Measurements from ENCODE around the gene CLEC2L.

DNA sequence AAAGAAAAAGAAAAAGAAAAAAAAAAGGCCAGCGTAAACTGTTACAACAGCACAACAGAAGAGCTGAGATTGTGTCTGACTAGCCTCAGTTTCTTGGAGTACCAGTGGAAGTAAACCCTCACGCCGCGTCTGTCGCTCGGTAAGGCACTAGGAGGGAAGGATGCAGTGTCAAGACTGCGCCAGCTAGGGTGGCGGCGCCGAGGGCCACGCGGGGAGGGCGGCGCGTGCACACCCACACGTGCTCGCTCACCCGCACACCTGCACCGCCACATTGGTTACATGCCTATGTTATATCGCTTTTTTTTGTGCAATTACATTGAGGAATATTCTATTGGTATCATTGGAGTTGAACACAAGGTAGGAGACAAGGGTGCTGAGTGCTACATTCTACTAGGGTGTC, 48.2 kb downstream of the CLEC2L start:
- TF ChIP-seq GLIS3 (CRISPR knock-in tag; IDR thresholded peaks at IDR 0.05) (no peak), ZFP30 (CRISPR knock-in tag; IDR thresholded peaks at IDR 0.05) (no peak), PATZ1 (CRISPR knock-in tag; IDR thresholded peaks at IDR 0.05; ENCODE audit: borderline replicate concordance) (no peak), ISL1 (CRISPR knock-in tag; IDR thresholded peaks at IDR 0.05) (no peak), OSR1 (CRISPR knock-in tag; IDR thresholded peaks at IDR 0.05) (no peak), PPARA (CRISPR knock-in tag; IDR thresholded peaks at IDR 0.05; ENCODE audit: borderline replicate concordance) (no peak)
- TF ChIP-seq, protein P1, sequence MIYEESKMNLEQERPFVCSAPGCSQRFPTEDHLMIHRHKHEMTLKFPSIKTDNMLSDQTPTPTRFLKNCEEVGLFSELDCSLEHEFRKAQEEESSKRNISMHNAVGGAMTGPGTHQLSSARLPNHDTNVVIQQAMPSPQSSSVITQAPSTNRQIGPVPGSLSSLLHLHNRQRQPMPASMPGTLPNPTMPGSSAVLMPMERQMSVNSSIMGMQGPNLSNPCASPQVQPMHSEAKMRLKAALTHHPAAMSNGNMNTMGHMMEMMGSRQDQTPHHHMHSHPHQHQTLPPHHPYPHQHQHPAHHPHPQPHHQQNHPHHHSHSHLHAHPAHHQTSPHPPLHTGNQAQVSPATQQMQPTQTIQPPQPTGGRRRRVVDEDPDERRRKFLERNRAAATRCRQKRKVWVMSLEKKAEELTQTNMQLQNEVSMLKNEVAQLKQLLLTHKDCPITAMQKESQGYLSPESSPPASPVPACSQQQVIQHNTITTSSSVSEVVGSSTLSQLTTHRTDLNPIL (CRISPR knock-in tag; IDR thresholded peaks at IDR 0.05; ENCODE audit: low read depth) = no peak
